CD4-positive, alpha-beta T cell treated with Interleukin-10 for 1 hour (primary cell): ENCODE measurements around the gene KCNK4.

Experiments
- DNase-seq: peaks from one replicate; pipeline ENCODE4 v3.0.0-alpha.2; 2020

Gene KCNK4

DNA sequence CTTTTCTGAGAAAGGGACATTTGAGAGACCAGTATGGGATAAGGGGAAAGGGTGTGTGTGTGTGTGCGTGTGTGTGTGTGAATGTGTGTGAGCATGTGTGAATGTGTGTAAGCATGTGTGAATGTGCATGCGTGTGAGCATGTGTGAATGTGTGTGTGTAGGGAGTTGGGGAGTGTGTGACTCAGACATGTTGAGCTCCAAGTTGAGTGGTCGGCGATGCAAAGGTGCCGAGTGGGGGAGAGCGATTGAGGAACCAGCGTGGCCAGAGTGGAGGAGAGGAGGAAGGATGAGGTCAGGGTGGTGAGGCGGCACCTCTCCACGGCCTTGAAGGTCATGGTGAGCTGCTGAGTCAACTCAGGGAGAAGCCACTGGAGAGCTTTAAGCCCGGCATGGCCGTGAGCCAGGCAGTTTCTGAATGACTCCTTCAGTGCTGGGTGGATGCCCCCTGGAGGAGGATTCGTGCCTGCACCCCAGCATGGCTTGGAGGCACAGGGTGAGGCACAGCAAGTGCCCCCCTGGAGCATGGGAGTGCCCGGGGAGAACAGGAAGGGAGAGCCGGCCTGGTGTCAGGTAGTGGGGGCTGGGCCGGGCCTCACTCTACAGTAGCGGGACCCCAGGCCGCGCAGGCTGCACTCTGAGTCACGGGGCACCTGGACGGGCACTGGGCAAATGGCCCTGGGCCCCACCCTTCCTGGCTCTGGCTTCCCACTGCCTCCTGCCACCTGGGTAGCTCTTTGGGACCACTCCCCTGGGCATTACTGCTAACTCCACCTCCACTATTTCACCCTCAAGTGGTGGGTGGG lies 40.7 kb downstream of the KCNK4 start:
- peak; percentile 76 for DNase-seq

DNA sequence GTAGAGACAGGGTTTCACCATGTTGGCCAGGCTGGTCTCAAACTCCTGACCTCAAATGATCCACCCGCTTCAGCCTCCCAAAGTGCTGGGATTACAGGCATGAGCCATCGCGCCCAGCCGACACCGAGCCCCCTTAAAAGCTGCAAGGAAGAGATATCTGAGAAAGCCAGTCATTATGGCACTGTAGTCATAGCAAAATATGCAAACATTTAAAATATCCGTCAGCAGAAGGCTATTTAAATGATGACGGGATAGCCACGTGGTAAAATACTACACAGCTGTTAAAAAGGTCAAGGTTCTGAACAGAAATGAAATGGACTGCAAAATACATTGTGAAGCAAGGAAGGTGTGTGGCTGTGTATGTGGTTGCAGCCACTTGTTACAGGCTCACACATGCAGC lies 42.5 kb downstream of the KCNK4 start:
- DNase-seq = no peak

DNA sequence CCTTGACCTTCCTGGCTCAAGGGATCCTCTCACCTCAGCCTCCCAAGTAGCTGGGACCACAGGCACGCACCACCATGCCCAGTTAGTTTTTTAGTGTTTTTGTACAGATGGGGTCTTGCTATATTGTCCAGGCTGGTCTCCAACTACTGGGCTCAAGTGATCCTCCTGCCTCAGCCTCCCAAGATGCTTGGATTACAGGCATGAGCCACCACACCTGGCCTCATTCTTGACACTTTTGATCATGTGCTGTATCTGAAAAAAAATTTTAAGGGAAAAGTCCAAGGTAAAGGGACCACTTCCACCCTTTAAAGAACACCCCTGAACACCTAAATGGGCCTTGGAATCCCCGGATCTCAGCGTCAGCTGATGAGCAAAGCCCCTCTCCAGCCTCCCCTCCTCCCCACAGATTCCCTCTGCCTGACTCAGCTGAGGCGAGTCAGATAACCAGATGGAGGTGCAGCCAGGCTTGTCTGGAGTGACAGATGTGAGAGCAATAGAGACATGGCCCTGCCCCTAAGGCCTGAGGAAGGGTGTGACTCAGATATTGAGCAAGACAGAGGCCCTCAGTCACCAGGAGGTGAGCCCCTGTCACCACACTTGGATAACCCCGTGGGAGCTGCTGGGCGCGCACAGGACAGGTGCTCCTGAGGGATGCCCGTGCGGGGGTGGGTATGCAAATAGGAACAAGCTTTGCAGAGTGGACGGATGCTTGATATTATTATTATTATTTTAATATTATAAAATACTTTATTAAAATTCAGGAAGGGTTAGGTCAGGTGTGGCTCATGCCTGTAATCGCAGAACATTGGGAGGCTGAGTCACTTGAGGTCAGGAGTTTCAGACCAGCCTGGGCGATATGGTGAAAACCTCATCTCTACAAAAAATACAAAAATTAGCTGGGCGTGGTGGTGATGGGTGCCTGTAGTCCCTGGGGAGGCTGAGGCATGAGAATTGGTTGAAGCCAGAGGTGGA lies 43.9 kb downstream of the KCNK4 start:
- no peak for DNase-seq

DNA sequence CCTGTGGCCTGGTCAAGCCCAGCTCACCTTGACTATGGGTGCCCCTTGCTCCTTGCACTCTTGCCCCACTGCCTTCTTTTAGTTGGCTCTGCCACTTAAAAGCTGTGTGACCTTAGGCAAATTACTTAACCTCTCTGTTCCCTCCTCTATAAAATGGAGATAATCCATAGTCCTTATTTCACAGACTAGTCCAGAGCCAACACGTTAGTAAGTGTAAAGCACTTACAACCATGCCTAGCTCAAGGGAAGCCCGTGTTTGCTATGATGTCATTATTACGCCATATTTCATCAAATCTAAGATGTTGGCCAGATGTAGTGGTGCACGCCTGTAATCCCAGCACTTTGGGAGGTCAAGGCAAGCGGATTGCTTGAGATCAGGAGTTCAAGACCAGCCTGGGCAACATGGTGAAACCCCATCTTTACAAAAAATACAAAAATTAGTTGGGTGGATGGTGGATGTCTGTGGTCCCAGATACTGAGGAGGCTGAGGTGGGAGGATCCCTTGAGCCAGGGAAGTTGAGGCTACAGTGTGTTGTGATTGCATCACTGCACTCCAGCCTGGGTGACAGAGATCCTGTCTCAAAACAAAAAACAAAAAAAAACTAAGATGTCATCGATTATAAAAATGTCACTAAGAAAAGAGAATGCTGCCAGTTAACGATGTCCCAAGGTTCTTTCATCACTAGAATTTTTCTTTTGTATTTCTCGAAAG lies 46.6 kb downstream of the KCNK4 start:
- no peak for DNase-seq

DNA sequence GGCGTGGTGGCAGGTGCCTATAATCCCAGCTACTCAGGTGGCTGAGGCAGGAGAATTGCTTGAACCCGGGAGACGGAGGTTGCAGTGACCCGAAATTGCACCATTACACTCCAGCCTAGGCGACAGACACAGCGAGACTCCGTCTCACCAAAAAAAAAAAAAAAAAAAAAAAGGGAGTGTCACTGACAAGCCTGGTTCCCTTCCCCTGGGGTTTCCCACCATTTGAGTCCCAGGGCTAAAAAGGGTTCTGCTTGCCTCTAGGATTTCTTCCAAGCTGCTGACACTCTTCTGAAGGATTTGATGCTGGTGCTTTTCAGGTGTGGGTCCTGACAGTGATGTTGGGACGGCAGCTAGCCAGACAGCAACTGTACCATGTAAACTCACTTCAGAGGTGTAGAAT lies 47.6 kb downstream of the KCNK4 start:
- no peak for DNase-seq

DNA sequence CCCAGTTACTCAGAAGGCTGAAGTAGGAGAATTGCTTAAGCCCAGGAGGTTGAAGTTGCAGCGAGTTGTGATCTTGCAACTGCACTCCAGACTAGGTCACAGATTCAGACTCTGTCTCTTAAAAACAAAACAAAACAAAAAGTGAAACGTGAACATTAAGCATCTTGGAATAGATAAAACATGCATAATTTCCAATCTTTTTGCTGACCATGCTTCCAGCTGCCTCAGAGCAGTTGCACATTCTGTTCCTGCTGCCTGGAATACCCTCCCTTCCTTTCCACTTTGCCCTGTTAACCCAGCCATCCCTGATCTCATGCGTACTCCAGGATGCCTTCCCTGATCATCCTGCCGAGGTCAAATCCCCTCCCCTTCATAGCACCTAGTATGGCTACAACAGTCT lies 48.2 kb downstream of the KCNK4 start:
- no peak for DNase-seq

DNA sequence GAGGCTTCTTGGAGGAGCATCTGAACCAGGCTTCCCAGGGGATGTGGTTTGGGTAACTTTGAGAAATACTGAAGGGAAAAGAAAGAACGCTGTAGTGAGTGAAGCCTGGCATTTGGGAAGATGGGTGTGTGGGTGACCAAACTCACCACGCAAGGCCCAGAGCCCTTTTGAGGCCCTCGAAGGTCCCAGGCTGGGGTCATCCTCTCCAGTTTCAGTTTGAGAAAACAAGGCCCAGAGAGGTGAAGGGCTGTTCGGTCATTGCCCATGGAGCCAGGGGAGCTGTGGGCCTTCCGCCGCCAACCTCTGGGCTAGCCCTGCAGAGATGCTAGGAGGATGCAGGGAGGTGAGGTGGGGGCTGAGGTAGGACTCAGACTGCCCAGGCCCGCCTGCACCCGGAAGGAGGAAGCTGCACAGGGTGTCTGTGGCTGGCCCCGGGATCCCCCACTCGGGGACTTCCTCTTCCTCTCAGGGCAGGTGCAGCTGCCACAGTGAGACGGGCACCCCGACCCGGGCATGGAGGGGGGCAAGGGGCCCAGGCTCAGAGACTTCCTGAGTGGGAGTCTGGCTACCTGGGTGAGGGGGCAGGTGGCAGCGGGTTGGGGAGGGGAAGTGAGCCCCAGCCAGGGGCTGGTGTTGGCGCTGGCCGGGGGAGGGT lies 48.8 kb downstream of the KCNK4 start, which contains the start of gene CCDC88B:
Gene CCDC88B (plus strand): TSS at position 451 of the 655 bp plus-strand sequence. CDS start 63 bp downstream, at position 514.
- peak; percentile 92 for DNase-seq

DNA sequence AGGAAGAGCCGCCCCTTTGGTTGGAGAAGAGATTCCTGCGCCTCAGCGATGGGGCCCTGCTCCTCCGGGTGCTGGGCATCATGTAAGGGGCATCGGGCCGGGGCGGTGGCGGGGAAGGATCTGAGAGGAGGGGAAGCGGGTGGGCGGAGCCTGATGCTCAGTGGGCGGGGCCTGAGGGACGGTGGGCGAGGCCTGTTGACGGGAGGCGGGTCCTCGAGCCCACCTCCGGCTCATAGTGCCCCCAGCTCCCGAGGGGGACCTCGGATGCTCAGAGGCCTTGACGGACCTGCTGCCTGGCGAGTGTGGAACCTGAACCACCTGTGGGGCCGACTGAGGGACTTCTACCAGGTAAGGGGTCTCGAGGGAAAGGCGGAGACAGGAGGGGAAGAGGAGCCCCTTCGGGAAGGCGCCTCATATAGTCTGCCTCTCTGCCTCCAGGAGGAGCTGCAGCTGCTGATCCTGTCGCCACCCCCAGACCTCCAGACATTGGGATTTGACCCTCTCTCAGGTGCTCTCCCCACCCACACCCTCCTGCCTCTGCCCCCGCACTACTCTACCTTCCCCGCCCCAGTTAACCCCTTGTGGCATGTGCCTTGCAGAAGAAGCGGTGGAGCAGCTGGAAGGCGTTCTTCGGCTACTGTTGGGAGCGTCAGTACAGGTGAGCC lies 49.7 kb downstream of the KCNK4 start:
- DNase-seq = peak; percentile 79

DNA sequence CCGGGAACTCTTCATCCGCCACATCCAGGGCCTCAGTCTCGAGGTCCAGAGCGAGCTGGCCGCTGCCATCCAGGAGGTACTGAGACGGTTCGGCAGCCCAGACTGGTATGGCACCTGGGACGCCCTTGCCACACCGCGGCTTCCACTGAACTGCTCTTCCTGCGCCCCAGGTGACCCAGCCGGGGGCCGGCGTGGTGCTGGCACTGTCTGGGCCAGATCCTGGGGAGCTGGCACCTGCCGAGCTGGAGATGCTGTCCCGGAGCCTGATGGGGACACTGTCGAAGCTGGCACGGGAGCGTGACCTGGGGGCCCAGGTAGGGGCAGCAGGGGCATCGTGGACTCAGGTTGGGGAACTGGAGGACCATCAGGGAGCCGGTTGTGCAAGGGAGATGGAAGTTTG lies 50.3 kb downstream of the KCNK4 start:
- DNase-seq = no peak

DNA sequence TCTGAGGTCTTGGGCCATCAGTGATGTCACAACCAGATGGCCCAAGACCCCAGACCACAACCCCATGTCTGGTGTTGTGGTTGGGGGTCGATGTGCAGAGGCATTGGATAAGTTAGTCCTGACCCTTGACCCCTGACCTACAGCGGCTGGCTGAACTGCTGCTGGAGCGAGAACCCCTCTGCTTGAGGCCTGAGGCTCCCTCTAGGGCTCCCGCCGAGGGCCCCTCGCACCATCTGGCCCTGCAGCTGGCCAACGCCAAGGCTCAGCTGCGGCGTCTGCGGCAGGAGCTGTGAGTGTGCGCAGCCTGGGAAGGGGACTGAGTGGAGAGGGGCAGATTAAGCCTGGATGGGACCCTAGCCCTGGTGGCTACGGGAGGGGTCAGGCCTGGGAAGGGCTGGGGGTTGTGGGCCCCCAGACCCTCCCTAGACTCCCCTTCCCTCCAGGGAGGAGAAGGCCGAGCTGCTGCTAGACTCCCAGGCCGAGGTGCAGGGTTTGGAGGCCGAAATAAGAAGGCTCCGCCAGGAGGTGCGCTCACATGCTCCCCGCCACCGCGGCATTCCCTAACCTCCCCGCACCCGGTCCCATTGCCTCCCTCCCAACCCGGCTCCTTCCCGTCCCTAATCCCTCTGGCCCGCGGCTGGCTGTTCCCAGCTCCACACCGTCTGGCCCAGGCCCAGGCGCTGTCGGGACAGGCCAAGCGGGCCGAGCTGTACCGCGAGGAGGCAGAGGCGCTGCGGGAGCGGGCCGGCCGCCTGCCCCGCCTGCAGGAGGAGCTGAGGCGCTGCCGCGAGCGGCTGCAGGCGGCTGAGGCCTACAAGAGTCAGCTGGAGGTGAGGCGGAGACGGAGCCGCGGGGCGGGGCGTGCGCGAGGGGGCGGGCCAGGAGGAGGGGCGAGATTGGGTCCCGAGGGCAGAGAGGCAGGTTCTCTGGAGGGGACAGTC lies 51.0 kb downstream of the KCNK4 start:
- peak; percentile 93 for DNase-seq

DNA sequence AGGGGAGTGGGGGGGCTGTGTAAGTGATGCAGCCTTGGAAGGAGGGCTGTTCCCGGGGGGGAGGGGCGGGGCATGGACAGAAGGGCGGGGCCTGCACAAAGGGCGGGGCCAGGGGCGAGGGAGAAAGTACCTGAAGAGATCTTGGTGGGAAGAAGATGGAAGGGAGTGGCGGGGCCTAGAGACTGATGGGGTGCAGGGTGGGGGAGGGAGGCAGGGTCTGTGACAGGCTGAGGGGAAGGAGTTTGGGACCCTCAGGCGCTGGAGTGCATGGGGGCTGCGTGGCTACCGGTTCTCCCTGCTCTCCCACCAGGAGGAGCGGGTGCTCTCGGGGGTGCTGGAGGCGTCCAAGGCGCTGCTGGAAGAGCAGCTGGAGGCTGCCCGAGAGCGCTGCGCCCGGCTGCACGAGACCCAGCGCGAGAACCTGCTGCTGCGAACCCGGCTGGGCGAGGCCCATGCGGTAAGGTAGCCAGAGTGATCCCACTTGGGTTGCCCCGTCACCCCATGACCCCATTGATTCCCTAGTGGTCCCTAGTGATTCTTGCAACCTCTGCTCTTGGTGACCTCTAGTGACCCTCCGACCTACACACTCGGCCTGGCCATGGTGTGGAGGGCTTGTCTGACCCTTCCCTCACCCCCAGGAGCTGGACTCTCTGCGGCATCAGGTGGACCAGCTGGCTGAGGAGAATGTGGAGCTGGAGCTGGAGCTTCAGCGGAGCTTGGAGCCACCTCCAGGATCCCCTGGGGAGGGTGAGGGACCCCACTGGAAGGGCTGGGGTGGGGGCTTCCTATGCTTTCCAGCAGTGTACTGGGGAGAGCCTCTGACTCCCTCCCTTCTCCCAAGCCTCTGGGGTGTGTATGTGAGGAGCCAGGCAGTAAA lies 52.0 kb downstream of the KCNK4 start:
- DNase-seq = no peak

DNA sequence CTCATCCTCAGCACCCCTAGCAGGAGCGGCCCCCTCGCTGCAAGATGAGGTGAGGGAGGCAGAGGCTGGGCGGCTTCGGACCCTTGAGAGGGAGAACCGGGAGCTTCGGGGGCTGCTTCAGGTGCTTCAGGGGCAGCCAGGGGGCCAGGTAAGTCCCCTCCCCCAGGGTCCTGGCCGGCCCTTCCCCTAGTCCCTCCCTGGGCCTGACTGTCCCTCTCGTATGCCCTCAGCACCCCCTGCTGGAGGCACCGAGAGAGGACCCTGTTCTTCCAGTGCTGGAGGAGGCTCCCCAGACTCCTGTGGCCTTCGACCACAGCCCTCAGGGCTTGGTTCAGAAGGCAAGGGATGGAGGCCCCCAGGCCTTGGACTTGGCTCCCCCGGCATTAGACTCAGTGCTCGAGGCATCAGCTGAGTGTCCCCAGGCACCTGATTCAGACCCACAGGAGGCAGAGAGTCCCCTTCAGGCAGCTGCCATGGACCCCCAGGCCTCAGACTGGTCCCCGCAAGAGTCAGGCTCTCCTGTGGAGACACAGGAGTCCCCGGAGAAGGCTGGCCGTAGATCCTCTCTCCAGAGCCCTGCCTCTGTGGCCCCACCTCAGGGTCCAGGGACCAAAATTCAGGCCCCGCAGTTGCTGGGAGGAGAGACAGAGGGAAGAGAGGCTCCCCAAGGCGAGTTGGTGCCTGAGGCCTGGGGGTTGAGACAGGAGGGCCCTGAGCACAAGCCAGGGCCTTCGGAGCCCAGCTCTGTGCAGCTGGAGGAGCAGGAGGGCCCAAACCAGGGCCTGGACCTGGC lies 52.9 kb downstream of the KCNK4 start:
- DNase-seq = no peak

DNA sequence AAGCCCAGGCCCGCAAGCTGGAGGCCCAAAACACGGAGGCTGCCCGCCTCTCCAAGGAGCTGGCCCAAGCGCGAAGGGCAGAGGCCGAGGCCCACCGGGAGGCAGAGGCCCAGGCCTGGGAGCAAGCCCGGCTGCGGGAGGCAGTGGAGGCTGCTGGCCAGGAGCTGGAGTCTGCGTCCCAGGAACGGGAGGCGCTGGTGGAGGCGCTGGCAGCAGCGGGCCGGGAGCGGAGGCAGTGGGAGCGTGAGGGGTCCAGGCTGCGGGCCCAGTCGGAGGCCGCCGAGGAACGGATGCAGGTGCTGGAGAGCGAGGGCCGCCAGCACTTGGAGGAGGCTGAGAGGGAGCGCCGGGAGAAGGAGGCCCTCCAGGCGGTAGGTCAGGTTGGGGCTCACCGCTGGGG lies 53.7 kb downstream of the KCNK4 start:
- no peak for DNase-seq

DNA sequence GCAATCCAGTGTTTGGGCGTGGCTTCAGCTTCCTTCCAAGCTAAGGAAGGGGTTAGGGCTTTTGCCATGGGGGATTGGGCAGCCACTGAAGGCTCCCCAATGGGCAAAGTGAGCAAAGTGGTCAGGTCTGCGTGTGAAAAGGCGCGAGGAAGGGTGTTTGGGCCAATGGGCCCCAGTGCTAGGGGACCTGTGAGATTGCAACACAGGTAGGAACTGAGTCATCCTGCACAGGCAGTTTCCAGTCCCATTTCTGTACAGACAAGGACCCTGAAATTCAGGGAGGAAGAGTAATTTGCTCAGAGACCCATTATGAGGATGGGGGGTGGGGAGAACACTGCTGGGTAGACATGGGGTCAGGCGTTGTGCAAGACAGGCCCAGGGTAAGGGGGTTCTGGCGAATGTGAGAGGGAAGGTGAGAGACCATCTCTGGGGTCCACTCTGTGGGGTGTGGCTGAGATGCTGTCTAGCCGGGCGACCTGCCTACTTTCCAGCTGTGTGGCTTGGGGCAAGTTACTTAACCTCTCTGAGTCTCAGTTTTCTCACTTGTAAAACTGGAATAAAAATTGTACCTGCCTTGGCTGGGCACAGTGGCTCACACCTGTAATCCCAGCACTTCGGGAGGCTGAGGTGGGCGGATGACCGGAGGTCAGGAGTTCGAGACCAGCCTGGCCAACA lies 56.2 kb downstream of the KCNK4 start:
- no peak for DNase-seq

DNA sequence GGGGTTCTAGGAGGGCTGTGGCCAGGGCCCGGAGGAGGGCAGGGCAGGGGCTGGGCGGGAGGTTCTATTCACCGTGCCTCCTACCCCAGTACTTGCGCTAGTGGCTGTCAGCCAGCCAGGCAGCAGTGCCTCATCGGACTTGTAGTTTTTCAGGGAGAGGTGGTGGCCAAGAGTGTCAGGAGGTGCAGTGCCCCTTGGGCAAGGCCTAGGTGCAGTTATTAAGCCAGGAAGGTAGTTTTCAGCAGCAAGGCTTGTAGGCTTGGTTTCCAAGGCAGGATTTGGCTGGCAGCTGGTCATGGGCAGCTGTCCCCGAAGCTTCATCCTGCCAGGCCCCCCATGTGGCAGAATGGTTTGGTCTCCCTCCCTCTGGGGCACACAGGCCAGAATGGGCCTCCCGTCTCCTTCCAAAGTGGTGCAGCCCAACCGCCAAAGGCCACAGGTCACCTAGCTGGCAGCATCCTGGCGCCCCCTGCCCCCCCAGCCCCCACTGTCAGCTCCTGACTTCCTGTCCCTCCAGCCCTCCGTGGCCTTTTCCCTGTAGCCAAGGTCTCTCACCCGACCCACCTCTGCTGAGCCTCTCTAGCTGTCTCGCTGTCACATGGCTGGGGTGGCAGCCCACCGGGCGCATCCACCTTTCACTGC lies 57.4 kb downstream of the KCNK4 start:
- DNase-seq = no peak

DNA sequence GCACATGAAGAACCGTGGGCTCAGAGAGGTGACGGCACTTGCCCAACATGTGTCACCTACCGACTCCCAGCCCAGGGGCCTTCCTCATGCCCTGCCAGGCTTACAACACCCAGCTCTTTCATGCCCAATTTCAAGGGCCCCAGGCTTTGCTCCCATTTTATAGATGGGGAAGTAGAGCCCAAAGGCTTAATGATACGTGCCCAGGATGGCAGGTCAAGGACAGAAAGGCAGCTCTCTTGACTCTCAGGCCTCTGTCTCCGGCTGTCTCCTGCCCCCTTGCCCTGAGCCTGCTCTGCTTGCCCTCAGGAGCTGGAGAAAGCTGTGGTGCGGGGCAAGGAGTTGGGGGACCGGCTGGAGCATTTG lies 57.9 kb downstream of the KCNK4 start:
- no peak for DNase-seq

DNA sequence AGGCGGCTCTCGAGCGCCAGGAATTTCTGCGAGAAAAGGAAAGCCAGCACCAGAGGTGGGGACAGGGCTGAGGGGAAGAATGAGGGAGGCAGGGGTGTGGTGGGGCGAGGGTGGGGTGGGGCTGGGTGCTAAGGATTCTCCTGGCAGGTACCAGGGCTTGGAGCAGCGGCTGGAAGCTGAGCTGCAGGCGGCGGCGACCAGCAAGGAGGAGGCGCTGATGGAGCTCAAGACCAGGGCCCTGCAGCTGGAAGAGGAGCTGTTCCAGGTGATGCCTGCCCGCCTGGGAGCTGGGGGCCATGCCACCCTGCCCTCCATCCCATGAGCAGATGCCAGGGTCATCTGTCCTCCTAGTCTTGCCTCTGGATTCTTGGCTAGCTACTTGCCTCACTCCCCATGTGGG lies 58.3 kb downstream of the KCNK4 start:
- DNase-seq = no peak
